AG09309 (cell line): Measurements from ENCODE around the gene IGSF22.

ENCODE experiments used
- DNase-seq: peaks from one replicate; pipeline ENCODE4 v3.0.0-alpha.2; 2010; ENCODE audit warnings: low read depth
- H3K4me3 ChIP-seq: 2 replicates; pipeline ENCODE4 v1.5.1; 2011; ENCODE audit warnings: mild to moderate bottlenecking, low read depth, low read length, moderate library complexity; ENCODE audit not compliant: control insufficient read depth
- CTCF ChIP-seq: IDR thresholded peaks from 2 replicates; pipeline ENCODE4 v1.5.1; 2011; ENCODE audit warnings: mild to moderate bottlenecking, low read depth, low read length, inconsistent platforms; ENCODE audit not compliant: insufficient read depth, control insufficient read depth; ENCODE audit errors: missing control alignments

Gene IGSF22

GRCh38 chr11:18749681-18750319 lies 23.8 kb upstream of the IGSF22 start:
- TF ChIP-seq CTCF = no peak
- peak; percentile 21 for DNase-seq
- no peak overlapping the region for H3K4me3 ChIP-seq

DNA sequence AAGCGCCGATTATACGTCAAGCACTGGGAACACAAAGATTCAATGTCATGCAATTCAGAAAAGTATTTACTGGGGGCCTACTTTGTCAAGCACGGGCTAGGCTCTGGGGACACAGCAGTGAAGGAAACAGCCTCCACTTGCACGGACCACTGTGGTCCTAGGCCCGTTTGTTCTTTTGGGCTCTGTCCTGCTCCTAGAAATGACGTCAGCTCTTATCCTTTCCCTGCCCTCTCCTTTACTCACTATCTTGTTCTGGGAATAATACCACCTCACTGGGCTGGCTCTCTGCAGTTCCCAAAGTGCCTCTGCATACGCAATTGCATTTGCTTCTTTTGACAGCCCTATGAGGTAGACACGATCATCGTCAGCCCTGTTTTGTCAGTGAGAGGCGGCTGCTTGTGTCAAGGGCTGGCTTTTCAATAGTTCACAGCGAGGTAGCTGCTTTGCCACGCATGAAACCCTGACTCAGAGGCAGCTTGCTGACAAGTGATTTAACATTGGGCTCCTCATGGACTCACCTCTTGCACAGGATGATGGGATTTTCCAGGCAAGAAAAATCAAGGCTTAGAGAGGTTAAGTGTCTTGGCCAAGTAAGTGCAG lies 22.9 kb upstream of the IGSF22 start:
- TF ChIP-seq CTCF = no peak
- DNase-seq = no peak
- no peak overlapping the region for H3K4me3 ChIP-seq

DNA sequence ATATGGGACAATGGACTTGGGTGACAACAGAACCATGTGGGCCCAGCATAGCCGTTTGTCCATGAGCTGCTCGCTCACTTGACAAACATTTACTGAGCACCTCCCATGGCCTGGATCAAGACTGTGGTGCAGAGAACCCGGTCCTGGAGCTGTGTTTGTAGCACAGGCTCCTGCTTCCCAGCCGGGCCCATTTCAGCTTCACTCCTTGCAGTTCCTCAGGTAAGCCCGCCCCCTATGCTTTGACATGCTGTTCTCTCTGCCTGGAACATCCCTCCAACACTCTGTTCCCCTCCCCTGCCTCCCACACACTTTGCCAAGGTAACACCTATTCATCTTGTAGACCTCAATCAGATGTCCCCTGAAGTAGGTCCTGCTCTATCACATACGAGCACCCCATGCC lies 19.3 kb upstream of the IGSF22 start:
- TF ChIP-seq CTCF = no peak
- no peak overlapping the region for H3K4me3 ChIP-seq
- DNase-seq = no peak

DNA sequence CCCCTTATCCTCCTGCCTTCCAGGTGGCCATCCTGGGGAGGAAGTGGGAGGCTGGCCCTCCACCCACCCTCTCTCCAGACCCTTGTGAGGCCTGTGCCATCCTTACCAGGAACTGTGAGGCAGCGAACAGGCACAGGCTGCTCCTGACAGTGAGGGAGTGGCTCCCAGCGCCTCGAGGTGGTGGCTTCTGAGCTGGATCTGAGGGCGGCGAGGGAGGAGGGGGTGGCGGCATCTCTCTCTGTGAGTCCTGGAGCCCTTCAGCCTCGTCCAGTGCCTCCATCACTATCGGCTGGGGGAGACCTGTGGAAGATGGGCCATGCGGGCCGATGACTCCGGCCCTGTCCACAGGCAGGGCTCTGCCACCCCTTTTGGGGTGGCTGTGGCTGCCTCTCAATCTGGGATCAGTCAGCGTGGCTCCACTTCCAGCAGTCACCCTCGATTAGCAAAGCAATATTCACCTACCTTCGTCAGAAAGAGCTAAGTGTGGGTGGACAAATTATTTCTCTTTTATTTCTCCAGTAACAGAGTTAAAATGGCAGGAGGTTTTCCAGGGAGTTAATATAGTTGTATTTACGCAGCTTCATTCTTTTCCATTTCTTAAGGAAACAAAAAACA lies 18.0 kb upstream of the IGSF22 start:
- no peak for DNase-seq
- TF ChIP-seq CTCF = no peak
- H3K4me3 ChIP-seq = no peak overlapping the region

DNA sequence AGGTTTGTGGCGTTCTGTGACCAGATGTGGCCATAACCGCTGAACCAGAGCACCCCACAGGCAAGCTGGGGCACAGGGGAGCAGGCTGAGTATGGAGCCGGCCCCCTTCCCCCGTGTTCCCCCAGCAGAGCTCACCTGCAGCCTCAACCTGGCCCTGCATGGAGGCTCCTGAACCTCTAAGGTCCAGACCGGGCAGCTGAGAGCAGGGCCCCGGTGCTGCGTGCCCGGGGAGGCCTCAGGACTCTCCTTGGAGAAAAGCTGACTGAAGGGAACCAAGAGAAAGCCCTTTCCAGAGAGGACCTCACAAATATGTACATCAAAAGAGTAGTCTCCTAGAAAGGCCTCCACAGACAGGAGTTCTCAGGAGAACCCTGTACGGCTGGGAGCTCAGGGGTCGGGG lies 17.4 kb upstream of the IGSF22 start:
- TF ChIP-seq CTCF = no peak
- no peak for DNase-seq

DNA sequence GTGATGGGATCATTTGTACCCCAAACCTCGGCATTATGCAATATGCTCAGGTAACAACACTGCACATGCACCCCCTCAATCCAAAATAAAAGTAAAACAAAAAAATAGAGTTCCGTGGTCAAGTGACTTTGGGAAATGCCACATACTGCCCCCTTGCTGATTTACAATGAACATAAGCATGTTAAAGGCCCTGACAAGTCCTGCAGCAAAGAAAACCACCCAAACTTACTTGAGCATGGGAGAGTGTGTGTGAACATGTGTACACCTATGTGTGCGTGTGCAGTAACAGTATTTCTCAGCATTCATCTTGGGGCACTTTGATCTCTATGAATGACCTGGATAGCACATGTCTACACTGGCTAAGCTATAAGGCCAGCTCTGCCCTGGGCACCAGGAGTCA lies 15.8 kb upstream of the IGSF22 start:
- DNase-seq = no peak
- no peak overlapping the region for H3K4me3 ChIP-seq
- TF ChIP-seq CTCF = no peak

More for the DNA sequence above, 17.4 kb upstream of the IGSF22 start:
- no peak overlapping the region for H3K4me3 ChIP-seq
